Thyroid gland (tissue), 4 donors: ENCODE measurements around the gene NGDN. TPM values are rescaled to one million over a fixed set of nuclear protein-coding genes. Genes with fewer than 3 reads are reported as not detected.
A peak's percentile ranks its signal among the peaks of the same experiment; 100 is the strongest.
"Not testable (repeated sequence)": the region's sequence is repeated elsewhere in the genome, so short reads cannot be mapped to it uniquely, and the experiment has no call there.

Source experiments
- DNase-seq, 2 donors: peaks; one replicate each; pipeline ENCODE4 v3.0.0-alpha.2; 2019
- H3K27ac ChIP-seq, 3 donors: fragments of 200-600 bp; sonication (generic); 1 replicate in 2 of 3; 2 replicates in 1 of 3; pipeline ENCODE4 v1.5.1; 2016 to 2019; ENCODE audit warnings: mild to moderate bottlenecking in 1 of 3, moderate library complexity in 1 of 3
- H3K27me3 ChIP-seq: fragments of 200-600 bp; sonication (generic); one replicate; pipeline ENCODE4 v1.5.1; 2019
- H3K36me3 ChIP-seq, 2 donors: fragments of 200-600 bp; sonication (generic); one replicate each; pipeline ENCODE4 v1.5.1; 2016 to 2019
- H3K4me1 ChIP-seq, 2 donors: fragments of 200-600 bp; sonication (generic); one replicate each; pipeline ENCODE4 v1.5.1; 2017 to 2019
- H3K4me3 ChIP-seq, 3 donors: fragments of 200-600 bp; sonication (generic); replicated peaks in 1 of 3; 1 replicate in 2 of 3; 2 replicates in 1 of 3; pipeline ENCODE4 v1.5.1; 2016; ENCODE audit warnings: mild to moderate bottlenecking in 1 of 3
- H3K9me3 ChIP-seq: fragments of 200-600 bp; sonication (generic); one replicate; pipeline ENCODE4 v1.5.1; 2017
- CTCF ChIP-seq, 6 experiments: fragments of 200-600 bp in 3 of 6; fragments of 450-650 bp in 3 of 6; sonication (generic) in 3 of 6; IDR thresholded peaks; one replicate each; pipeline ENCODE4 v1.5.1; 2016 to 2019; ENCODE audit warnings: antibody characterized with exemption in 6 of 6, mild to moderate bottlenecking in 2 of 6, inconsistent platforms in 1 of 6, moderate library complexity in 1 of 6
- POLR2A ChIP-seq, 2 donors: fragments of 450-650 bp; IDR thresholded peaks; one replicate each; pipeline ENCODE4 v1.6.1; 2017; ENCODE audit warnings: antibody characterized with exemption in 2 of 2, mild to moderate bottlenecking in 2 of 2, moderate library complexity in 1 of 2
- WGBS, 2 donors: methylation state at CpG; one replicate each; pipeline ENCODE4 v1.1.5; 2017; 5-methylcytosine and 5-hydroxymethylcytosine counted together
- intact Hi-C: fragments of 100-400 bp; cut with DNase I; formaldehyde crosslinking; loops from one replicate; pipeline ENCODE4 v1.15.1; 2023
- total RNA-seq, 4 donors: library from RNA; depleted of rRNA; stranded (reverse); fragments of >200 nt; gene quantifications; one replicate each; pipeline ENCODE4 v1.2.3, GENCODE V29; 2016

The NGDN gene
- 10 to 100 TPM; 31.3 to 51.1 (median 39.7) TPM for total RNA-seq

DNA sequence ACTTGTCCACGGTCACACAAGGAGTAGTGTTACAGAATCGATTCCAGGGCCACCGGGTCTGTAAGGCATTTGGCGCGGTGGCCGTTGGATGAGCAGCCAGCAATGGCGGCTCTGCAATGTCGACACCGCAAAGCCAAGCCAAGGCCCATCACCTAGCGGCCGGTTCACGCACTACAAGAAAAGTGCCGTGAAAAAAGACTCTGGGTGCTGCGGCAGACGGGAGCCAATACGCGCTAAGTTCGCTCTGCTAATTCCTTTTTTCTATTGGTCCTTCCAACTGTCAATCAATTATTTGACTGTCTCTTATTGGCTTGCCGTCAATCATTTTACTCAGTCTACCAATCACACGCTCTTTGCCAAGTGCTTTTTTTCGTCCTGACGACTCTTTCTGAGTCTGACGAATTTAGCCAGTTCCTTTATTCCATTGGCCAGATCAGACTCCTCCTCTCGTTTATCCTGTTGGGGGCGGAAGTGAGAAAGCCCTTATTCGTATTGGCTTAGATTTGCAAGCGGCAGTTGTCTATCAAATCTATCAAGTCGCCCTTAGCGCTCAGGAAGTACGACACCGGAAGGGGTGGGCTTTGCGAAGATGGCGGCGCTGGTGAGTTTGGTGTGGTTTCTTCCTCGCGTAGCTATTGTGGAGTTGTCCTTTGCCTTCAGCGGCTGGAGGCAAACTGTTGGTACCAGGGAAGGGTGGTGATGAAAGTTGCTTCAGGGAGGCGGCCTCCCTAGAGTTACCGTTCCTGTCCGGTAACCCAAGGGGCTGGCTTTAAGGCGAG is at the start of gene NGDN:
NGDN (plus strand) TSS at position 577 of the 779 bp plus-strand sequence; CDS start at position 590, 13 bp downstream.
- TF ChIP-seq POLR2A (IDR thresholded peaks at IDR 0.05) (peak in 1 of 2 donors; percentile 45), CTCF (IDR thresholded peaks at IDR 0.05) (peak; percentile 44 to 95 (median 80))
- Histone ChIP-seq H3K9me3 (no peaks in the 10 kb centered on the region), H3K36me3 (peaks cover 30 to 34% of the 10 kb centered on the region in 2 donors), H3K4me3 (peak within 1 kb of the TSS; percentile 57 to 79 (median 61)), H3K27me3 (no peaks in the 10 kb centered on the region), H3K4me1 (peaks cover 6 to 8% of the 10 kb centered on the region in 2 donors), H3K27ac (peak within 1 kb of the TSS; percentile 62 to 71 (median 63))
- DNase-seq: peak; percentile 94
- intact Hi-C loops: loop anchor here (10.0 kb wide), 1 partner anchor 145 kb away; the partner anchor contains the start of gene PABPN1
- WGBS, 2 donors: 1% methylated on average over 38 to 41 of the region's 41 CpGs

DNA sequence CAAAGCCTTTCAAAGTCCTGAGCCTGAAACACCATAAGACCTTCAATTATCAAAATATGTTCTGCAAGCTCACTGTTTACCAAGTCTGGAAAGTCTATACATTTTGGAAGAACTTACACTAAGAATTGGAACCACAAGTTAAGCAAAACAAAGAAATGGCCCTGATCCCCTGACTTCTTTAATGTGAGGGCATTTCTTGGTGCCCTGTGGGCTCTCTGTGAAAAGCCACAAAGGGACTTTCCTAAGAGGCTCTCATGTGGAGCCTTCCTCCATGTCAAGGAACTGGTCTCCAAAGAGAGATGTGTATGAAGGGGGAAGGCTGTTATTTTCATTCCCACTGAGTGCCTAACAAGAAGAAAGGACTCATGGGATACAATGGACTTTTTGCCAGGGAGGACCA is 47.9 kb upstream of the NGDN start:
- Histone ChIP-seq H3K4me1 (no peaks in the 10 kb centered on the region), H3K4me3 (no peak overlapping the region), H3K27me3 (no peaks in the 10 kb centered on the region), H3K36me3 (no peaks in the 10 kb centered on the region), H3K9me3 (no peaks in the 10 kb centered on the region), H3K27ac (no peak overlapping the region)
- DNase-seq: no peak
- no peak for TF ChIP-seq POLR2A (IDR thresholded peaks at IDR 0.05)
- no peak for TF ChIP-seq CTCF (IDR thresholded peaks at IDR 0.05)
- intact Hi-C loops: no loop called here

GRCh38 chr14:23423657-23424056 is 45.8 kb upstream of the NGDN start:
- no peak for DNase-seq
- Histone ChIP-seq H3K27ac (no peak overlapping the region), H3K4me1 (no peaks in the 10 kb centered on the region), H3K9me3 (no peaks in the 10 kb centered on the region), H3K4me3 (no peak overlapping the region), H3K36me3 (no peaks in the 10 kb centered on the region), H3K27me3 (no peaks in the 10 kb centered on the region)
- intact Hi-C loops: no loop called here
- WGBS, 2 donors: 81 to 90% methylated on average over 6 of the region's 6 CpGs
- TF ChIP-seq CTCF (IDR thresholded peaks at IDR 0.05) (no peak), POLR2A (IDR thresholded peaks at IDR 0.05) (no peak)

DNA sequence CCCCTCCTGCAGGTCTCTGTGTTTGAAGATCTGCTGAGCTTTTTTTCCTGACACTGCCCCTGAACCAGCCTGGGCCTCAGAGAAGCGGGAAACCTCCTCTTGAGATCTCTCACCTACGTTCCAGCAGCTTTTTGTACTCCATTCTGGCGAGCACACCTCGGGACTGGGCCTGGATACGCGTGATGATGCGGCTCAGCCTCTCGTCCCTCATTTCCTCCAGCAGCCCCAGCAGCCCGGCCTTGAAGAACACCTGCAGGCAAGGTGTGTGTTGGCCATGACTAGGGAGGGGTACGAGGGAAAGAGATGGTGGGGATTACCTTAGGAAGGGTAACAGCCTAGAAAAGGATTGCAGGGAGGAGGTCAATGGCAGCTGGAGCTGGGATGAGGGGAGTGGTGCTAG is 44.3 kb upstream of the NGDN start:
- intact Hi-C loops: no loop called here
- H3K9me3 ChIP-seq: no peaks in the 10 kb centered on the region
- no peak overlapping the region for H3K27ac ChIP-seq
- H3K36me3 ChIP-seq: no peaks in the 10 kb centered on the region
- DNase-seq: no peak
- whole genome bisulfite sequencing, 2 donors: 75 to 81% methylated on average over 10 of the region's 10 CpGs
- TF ChIP-seq CTCF (IDR thresholded peaks at IDR 0.05) (no peak), POLR2A (IDR thresholded peaks at IDR 0.05) (no peak)
- no peak overlapping the region for H3K4me3 ChIP-seq
- H3K4me1 ChIP-seq: no peaks in the 10 kb centered on the region
- H3K27me3 ChIP-seq: no peaks in the 10 kb centered on the region

DNA sequence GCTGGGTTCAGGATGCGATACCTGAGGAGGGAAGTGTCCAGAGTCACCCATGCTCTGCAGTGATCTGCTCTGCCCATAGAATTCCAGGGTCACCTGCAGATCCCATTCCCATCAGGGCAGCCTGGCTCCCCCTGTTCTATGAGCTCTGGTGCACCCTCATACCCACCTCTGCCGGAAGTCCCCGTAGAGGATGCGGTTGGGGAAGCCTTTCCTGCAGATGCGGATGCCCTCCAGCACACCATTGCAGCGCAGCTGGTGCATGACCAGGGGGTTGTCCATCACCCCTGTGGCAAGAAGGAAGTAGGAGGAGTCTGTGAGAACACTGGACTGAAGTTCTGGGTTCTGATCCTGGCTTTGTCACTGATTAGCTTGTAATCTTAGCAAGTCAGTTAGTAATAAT is 43.7 kb upstream of the NGDN start:
- H3K36me3 ChIP-seq, H3K9me3 ChIP-seq, H3K27me3 ChIP-seq, H3K4me3 ChIP-seq, DNase-seq, H3K4me1 ChIP-seq, H3K27ac ChIP-seq, intact Hi-C loops: not testable (repeated sequence)
- WGBS, 2 donors: 91 to 97% methylated on average over 6 of the region's 6 CpGs
